IPS-15b (cell line): Measurements from ENCODE around the gene GPR137B.
"Not testable (repeated sequence)": the region's sequence is repeated elsewhere in the genome, so short reads cannot be mapped to it uniquely, and the experiment has no call there.

Source experiments
- H3K27me3 ChIP-seq: one replicate; pipeline ENCODE4 v1.6.1; 2013; ENCODE audit warnings: low read length; ENCODE audit not compliant: control insufficient read depth, insufficient read depth
- H3K36me3 ChIP-seq: one replicate; pipeline ENCODE4 v1.6.1; 2013; ENCODE audit warnings: low read length; ENCODE audit not compliant: control insufficient read depth, insufficient read depth
- H3K4me1 ChIP-seq: one replicate; pipeline ENCODE4 v1.6.1; 2013; ENCODE audit warnings: mild to moderate bottlenecking, low read length; ENCODE audit not compliant: control insufficient read depth, insufficient read depth
- H3K4me3 ChIP-seq: one replicate; pipeline ENCODE4 v1.5.1; 2013; ENCODE audit warnings: low read depth, low read length
- H3K9ac ChIP-seq: one replicate; pipeline ENCODE4 v1.6.1; 2013; ENCODE audit warnings: low read depth, mild to moderate bottlenecking, low read length
- H3K9me3 ChIP-seq: one replicate; pipeline ENCODE4 v1.6.1; 2013; ENCODE audit warnings: mild to moderate bottlenecking, low read length; ENCODE audit not compliant: control insufficient read depth, insufficient read depth

Gene GPR137B

GRCh38 chr1:236158719-236159118, 16.4 kb downstream of the GPR137B start:
- H3K9ac ChIP-seq: no peak overlapping the region
- no peak overlapping the region for H3K4me3 ChIP-seq
- H3K9me3 ChIP-seq: no peaks in the 10 kb centered on the region
- no peaks in the 10 kb centered on the region for H3K27me3 ChIP-seq
- no peaks in the 10 kb centered on the region for H3K4me1 ChIP-seq
- H3K36me3 ChIP-seq: no peaks in the 10 kb centered on the region

GRCh38 chr1:236159704-236160539, 17.6 kb downstream of the GPR137B start:
- H3K36me3 ChIP-seq: no peaks in the 10 kb centered on the region
- H3K9ac ChIP-seq: no peak overlapping the region
- no peak overlapping the region for H3K4me3 ChIP-seq
- H3K9me3 ChIP-seq: no peaks in the 10 kb centered on the region
- no peaks in the 10 kb centered on the region for H3K27me3 ChIP-seq
- no peaks in the 10 kb centered on the region for H3K4me1 ChIP-seq

DNA sequence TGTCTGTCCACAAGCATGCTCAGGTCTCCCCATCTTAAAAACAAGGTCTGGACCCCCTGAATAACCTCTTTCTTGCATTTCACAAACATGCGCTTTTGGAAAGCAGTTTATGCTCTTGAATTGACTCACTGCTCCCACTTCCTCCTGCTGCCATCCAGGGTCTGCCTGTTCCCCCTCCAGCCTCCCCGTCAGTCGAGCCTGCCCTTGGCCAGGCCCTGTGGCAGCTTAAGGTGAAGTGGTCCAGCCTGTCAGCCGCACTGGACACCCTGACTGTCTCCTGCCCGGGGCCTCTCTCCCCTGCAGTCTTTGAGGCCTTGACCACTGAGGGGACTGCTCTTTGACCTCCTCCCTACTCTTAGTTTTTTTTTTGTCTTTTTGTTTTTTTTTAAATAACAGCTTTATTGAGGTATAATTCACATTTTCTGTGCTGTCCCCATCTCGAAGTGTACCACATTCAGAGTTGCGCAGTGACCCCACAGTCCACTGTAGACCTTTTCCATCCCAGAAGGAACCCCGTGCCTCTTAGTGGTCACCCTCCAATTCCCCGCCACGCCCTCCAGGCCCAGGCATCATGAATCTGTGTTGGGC, 18.3 kb downstream of the GPR137B start:
- H3K27me3 ChIP-seq: no peaks in the 10 kb centered on the region

DNA sequence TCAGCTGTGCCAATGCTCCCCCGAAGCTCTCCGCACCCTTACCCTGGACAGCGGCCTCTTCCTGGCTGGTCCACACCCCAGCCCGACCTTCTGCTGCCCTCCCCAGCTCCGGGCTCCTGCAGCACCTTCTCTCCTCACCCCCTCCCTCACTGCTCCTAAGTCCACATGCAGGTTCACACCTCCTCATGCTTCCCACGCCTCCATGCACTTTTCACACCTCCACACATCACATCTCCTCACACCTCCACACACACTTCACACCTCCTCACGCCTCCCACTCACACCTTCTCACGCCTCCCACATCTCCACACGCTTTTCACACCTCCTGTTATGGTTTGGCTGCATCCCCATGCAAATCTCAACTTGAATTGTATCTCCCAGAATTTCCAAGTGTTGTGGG, 18.9 kb downstream of the GPR137B start:
- no peak overlapping the region for H3K4me3 ChIP-seq
- no peaks in the 10 kb centered on the region for H3K36me3 ChIP-seq
- no peak overlapping the region for H3K9ac ChIP-seq
- no peaks in the 10 kb centered on the region for H3K9me3 ChIP-seq
- no peaks in the 10 kb centered on the region for H3K27me3 ChIP-seq
- no peaks in the 10 kb centered on the region for H3K4me1 ChIP-seq

More for the DNA sequence above, 18.3 kb downstream of the GPR137B start:
- Histone ChIP-seq H3K9me3 (no peaks in the 10 kb centered on the region), H3K9ac (no peak overlapping the region), H3K36me3 (no peaks in the 10 kb centered on the region), H3K4me3 (no peak overlapping the region), H3K4me1 (no peaks in the 10 kb centered on the region)

GRCh38 chr1:236161755-236162154, 19.4 kb downstream of the GPR137B start:
- H3K4me1 ChIP-seq, H3K36me3 ChIP-seq, H3K27me3 ChIP-seq, H3K9me3 ChIP-seq, H3K9ac ChIP-seq, H3K4me3 ChIP-seq: not testable (repeated sequence)

DNA sequence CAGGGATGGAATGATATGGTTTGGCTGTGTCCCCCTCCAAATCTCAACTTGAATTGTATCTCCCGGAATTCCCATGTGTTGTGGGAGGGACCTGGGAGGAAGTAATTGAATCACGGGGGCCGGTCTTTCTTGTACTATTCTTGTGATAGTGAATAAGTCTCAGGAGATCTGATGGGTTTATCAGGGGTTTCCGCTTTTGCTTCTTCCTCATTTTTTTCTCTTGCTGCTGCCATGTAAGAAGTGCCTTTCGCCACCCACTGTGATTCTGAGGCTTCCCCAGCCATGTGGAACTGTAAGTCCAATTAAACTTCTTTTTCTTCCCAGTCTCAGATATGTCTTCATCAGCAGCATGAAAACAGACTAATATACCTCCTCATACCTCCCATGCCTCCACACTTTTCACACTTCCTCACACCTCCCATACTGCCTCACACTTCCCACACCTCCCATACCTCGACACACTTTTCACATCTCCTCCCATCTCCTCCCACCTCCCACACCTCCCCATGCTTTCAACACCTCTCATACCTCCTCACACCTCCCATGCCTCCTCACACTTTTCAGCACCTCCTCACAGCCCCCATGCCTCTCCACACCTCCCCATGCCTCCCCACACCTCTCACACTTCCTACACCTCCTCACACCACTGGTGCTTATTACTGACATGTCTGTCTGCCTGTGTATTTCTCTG, 21.3 kb downstream of the GPR137B start:
- Histone ChIP-seq H3K4me1 (no peaks in the 10 kb centered on the region), H3K9me3 (no peaks in the 10 kb centered on the region), H3K9ac (no peak overlapping the region), H3K36me3 (no peaks in the 10 kb centered on the region), H3K4me3 (no peak overlapping the region), H3K27me3 (no peaks in the 10 kb centered on the region)

GRCh38 chr1:236164273-236164672, 21.9 kb downstream of the GPR137B start:
- H3K9ac ChIP-seq: no peak overlapping the region
- H3K9me3 ChIP-seq: no peaks in the 10 kb centered on the region
- H3K4me1 ChIP-seq: no peaks in the 10 kb centered on the region
- H3K36me3 ChIP-seq: no peaks in the 10 kb centered on the region
- H3K27me3 ChIP-seq: no peaks in the 10 kb centered on the region
- H3K4me3 ChIP-seq: no peak overlapping the region

DNA sequence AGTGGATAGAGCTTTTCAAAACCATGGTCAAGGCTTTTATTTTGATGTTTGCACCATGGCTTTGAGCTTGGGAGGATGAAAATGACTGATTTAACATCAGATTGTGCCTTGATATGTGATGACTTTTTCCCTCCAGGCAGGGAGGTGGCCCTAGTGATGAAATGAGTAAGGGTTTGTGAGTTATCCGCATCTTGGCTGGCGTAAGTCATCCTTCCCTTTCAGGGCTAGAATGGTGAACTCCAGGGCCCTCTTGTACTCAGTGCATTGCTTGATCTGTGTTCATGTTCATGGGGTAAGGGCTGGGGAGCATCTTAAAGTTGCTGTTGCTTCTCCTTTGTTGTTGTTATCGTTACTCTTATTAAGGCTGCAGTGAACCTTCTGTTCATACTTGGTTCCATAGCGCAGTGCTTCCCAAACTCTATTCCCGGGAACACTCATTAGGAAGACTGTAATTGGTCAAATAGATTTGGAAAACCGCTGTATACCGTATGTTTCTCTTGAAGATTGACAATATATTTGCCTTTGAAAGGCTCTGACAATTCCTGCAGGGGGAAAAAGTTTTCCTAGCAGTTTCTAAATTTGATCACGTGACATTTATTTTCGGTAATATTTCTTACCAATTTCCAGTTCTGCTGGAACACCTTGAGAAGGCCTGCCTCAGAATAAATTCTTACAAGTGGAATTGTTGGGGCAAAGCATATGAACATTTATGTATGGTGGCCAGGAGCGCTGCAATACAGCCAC, 23.1 kb downstream of the GPR137B start:
- no peaks in the 10 kb centered on the region for H3K36me3 ChIP-seq
- no peak overlapping the region for H3K9ac ChIP-seq
- no peaks in the 10 kb centered on the region for H3K9me3 ChIP-seq
- H3K27me3 ChIP-seq: no peaks in the 10 kb centered on the region
- no peak overlapping the region for H3K4me3 ChIP-seq
- no peaks in the 10 kb centered on the region for H3K4me1 ChIP-seq

DNA sequence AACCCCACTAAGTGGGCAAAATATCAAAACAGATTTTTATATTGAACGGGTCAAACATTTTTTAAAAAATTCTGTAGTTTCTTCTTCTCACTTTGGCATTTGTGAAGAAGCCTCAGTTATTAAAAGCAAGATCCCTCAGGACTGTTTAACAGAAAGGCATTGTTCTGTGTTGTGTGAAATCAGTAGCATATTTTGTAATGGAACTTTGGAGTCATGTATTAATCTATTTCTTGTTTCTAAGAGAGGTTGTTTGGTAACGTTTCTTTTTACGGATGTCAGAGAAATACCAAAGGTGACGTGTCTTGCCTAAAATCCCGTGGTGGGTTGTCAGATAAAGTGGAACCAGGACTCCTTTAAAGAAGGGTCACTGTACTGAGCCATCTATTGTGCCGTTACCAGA, 23.7 kb downstream of the GPR137B start:
- no peaks in the 10 kb centered on the region for H3K9me3 ChIP-seq

GRCh38 chr1:236167154-236167553, 24.8 kb downstream of the GPR137B start:
- Histone ChIP-seq H3K9ac (no peak overlapping the region), H3K4me3 (no peak overlapping the region), H3K4me1 (no peaks in the 10 kb centered on the region), H3K27me3 (no peaks in the 10 kb centered on the region), H3K9me3 (no peaks in the 10 kb centered on the region), H3K36me3 (no peaks in the 10 kb centered on the region)

More for the DNA sequence above, 23.7 kb downstream of the GPR137B start:
- Histone ChIP-seq H3K4me3 (no peak overlapping the region), H3K4me1 (no peaks in the 10 kb centered on the region), H3K36me3 (no peaks in the 10 kb centered on the region), H3K9ac (no peak overlapping the region), H3K27me3 (no peaks in the 10 kb centered on the region)

GRCh38 chr1:236167578-236167977, 25.2 kb downstream of the GPR137B start:
- no peaks in the 10 kb centered on the region for H3K4me1 ChIP-seq
- no peak overlapping the region for H3K9ac ChIP-seq
- no peaks in the 10 kb centered on the region for H3K36me3 ChIP-seq

More at GRCh38 chr1:236167578-236167977, 25.2 kb downstream of the GPR137B start:
- no peaks in the 10 kb centered on the region for H3K27me3 ChIP-seq
- H3K9me3 ChIP-seq: no peaks in the 10 kb centered on the region
- H3K4me3 ChIP-seq: no peak overlapping the region
